ENCODE measurements around the gene LAX1. TPM values are rescaled to one million over a fixed set of nuclear protein-coding genes. Genes with fewer than 3 reads are reported as not detected.
"Not testable (repeated sequence)": the region's sequence is repeated elsewhere in the genome, so short reads cannot be mapped to it uniquely, and the experiment has no call there.

LAX1 gene
- total RNA-seq, 4 donors from 2014 or later = 0.66 to 3.1 (median 1.6) TPM

GRCh38 chr1:203791498-203791897 is 26.5 kb downstream of the LAX1 start:
- TF ChIP-seq EP300 (IDR thresholded peaks at IDR 0.05) (no peak), CTCF (IDR thresholded peaks at IDR 0.05) (no peak), POLR2AphosphoS5 (IDR thresholded peaks at IDR 0.05) (no peak), POLR2A (IDR thresholded peaks at IDR 0.05) (no peak)
- WGBS, 2 donors (ENCODE audit: low coverage in 1 of 2) = 77 to 84% methylated on average over 3 of the region's 3 CpGs
- no peak overlapping the region for H3K4me3 ChIP-seq
- ATAC-seq = no peak
- no peaks in the 10 kb centered on the region for H3K27me3 ChIP-seq
- no peak overlapping the region for H3K27ac ChIP-seq
- H3K36me3 ChIP-seq = no peaks in the 10 kb centered on the region
- peaks cover 0 to 9% (median 0%) of the 10 kb centered on the region in 3 donors for H3K4me1 ChIP-seq
- H3K9me3 ChIP-seq = no peaks in the 10 kb centered on the region

GRCh38 chr1:203792486-203792885 is 27.5 kb downstream of the LAX1 start:
- H3K27me3 ChIP-seq = no peaks in the 10 kb centered on the region
- no peak overlapping the region for H3K27ac ChIP-seq
- TF ChIP-seq POLR2AphosphoS5 (IDR thresholded peaks at IDR 0.05) (no peak), POLR2A (IDR thresholded peaks at IDR 0.05) (no peak), EP300 (IDR thresholded peaks at IDR 0.05) (no peak), CTCF (IDR thresholded peaks at IDR 0.05) (no peak)
- no peak for ATAC-seq
- WGBS, 2 donors (ENCODE audit: low coverage in 1 of 2) = 80% methylated on average over 1 of the region's 2 CpGs; no CpG with 5 or more reads in 1 of the 2 donors
- peaks cover 0 to 19% (median 8%) of the 10 kb centered on the region in 3 donors for H3K4me1 ChIP-seq
- H3K9me3 ChIP-seq = no peaks in the 10 kb centered on the region
- peaks cover 0 to 1% of the 10 kb centered on the region in 2 donors for H3K36me3 ChIP-seq
- no peak overlapping the region for H3K4me3 ChIP-seq

GRCh38 chr1:203793561-203793960 is 28.6 kb downstream of the LAX1 start:
- not testable (repeated sequence) for ATAC-seq, H3K9me3 ChIP-seq, H3K27ac ChIP-seq, H3K27me3 ChIP-seq, H3K4me3 ChIP-seq, H3K36me3 ChIP-seq
- 98% methylated on average over 7 of the region's 7 CpGs; no CpG with 5 or more reads in 1 of the 2 donors for WGBS, 2 donors (ENCODE audit: low coverage in 1 of 2)
- H3K4me1 ChIP-seq = peaks cover 4 to 30% (median 18%) of the 10 kb centered on the region in 3 donors

- 66 to 70% methylated on average over 13 to 17 of the region's 19 CpGs for WGBS, 2 donors (ENCODE audit: low coverage in 1 of 2)
- Histone ChIP-seq H3K27ac (peak overlapping the region; percentile 21 to 96 (median 94)), H3K9me3 (no peaks in the 10 kb centered on the region), H3K27me3 (no peaks in the 10 kb centered on the region), H3K4me3 (peak overlapping the region; percentile 87 to 91), H3K4me1 (peaks cover 4 to 43% (median 28%) of the 10 kb centered on the region in 3 donors), H3K36me3 (peaks cover 0 to 10% of the 10 kb centered on the region in 2 donors)
- no peak for ATAC-seq
- TF ChIP-seq POLR2AphosphoS5 (IDR thresholded peaks at IDR 0.05) (no peak), CTCF (IDR thresholded peaks at IDR 0.05) (no peak), EP300 (IDR thresholded peaks at IDR 0.05) (no peak), POLR2A (IDR thresholded peaks at IDR 0.05) (no peak)
These were observed 29.9 kb downstream of the LAX1 start for GRCh38 chr1:203794764-203795440.

GRCh38 chr1:203795441-203796235 is 30.7 kb downstream of the LAX1 start, which contains the start of the genes ZBED6 and ZC3H11A:
Gene ZBED6 (plus strand): TSS chr1:203795623. CDS start chr1:203797523, 1,900 bp downstream.
Gene ZC3H11A (plus strand): TSS chr1:203795623. CDS start chr1:203817071, 21,448 bp downstream.
- Histone ChIP-seq H3K36me3 (peaks cover 0 to 10% of the 10 kb centered on the region in 2 donors), H3K27me3 (no peaks in the 10 kb centered on the region), H3K4me1 (peaks cover 4 to 51% (median 35%) of the 10 kb centered on the region in 3 donors), H3K4me3 (peak within 1 kb of the TSS; percentile 87 to 91), H3K27ac (peak within 1 kb of the TSS; percentile 94 to 96 (median 95)), H3K9me3 (no peaks in the 10 kb centered on the region)
- 0% methylated on average over 3 to 30 of the region's 59 CpGs for WGBS, 2 donors (ENCODE audit: low coverage in 1 of 2)
- ATAC-seq = peak; percentile 99
- TF ChIP-seq POLR2AphosphoS5 (IDR thresholded peaks at IDR 0.05) (peak; percentile 88), CTCF (IDR thresholded peaks at IDR 0.05) (no peak), POLR2A (IDR thresholded peaks at IDR 0.05) (peak; percentile 22 to 53), EP300 (IDR thresholded peaks at IDR 0.05) (no peak)

Measured in gastroesophageal sphincter (tissue), 4 donors.